Endothelial cell of umbilical vein (primary cell): ENCODE measurements around the gene CDC42BPB.

ENCODE experiments used
- EZH2 ChIP-seq: IDR thresholded peaks from 2 replicates; pipeline ENCODE4 v1.6.1; 2012; ENCODE audit warnings: borderline replicate concordance, low read depth, mild to moderate bottlenecking, moderate library complexity, low read length, inconsistent platforms; ENCODE audit not compliant: severe bottlenecking
- FOS ChIP-seq: IDR thresholded peaks from 2 replicates; pipeline ENCODE4 v1.6.1; 2011; ENCODE audit warnings: mild to moderate bottlenecking, low read length, moderate library complexity, borderline replicate concordance; ENCODE audit not compliant: insufficient read depth
- GATA2 ChIP-seq: IDR thresholded peaks from 2 replicates; pipeline ENCODE4 v1.7.0; 2011; ENCODE audit warnings: low read depth, mild to moderate bottlenecking, moderate library complexity, mixed read lengths, low read length; ENCODE audit not compliant: insufficient read length, insufficient read depth
- JUN ChIP-seq: IDR thresholded peaks from 2 replicates; pipeline ENCODE4 v1.6.1; 2011; ENCODE audit warnings: borderline replicate concordance, low read depth; ENCODE audit not compliant: insufficient read length, insufficient read depth
- MYC ChIP-seq: IDR thresholded peaks from one replicate; pipeline ENCODE4 v1.6.1; 2011; ENCODE audit warnings: mild to moderate bottlenecking, low read depth, low read length
- POLR2A ChIP-seq: IDR thresholded peaks from 2 replicates; pipeline ENCODE4 v1.6.1; 2012; ENCODE audit warnings: low read depth, mild to moderate bottlenecking, control low read depth, low read length
- POLR2AphosphoS5 ChIP-seq: IDR thresholded peaks from 2 replicates; pipeline ENCODE4 v1.6.1; 2012; ENCODE audit warnings: low read depth, mild to moderate bottlenecking, control low read depth, low read length, moderate library complexity; ENCODE audit not compliant: insufficient read depth
- TF ChIP-seq, protein P1 (sequence below), 2 donors: IDR thresholded peaks; 1 replicate in 1 of 2; 2 replicates in 1 of 2; pipeline ENCODE4 v1.5.1; 2011; ENCODE audit warnings: low read length in 2 of 2, mild to moderate bottlenecking in 2 of 2, moderate library complexity in 2 of 2, control low read depth in 1 of 2, inconsistent platforms in 1 of 2, low read depth in 1 of 2; ENCODE audit not compliant: insufficient read depth in 1 of 2; ENCODE audit errors: extremely low read depth in 1 of 2
- TF ChIP-seq, protein P2 (sequence below): IDR thresholded peaks from 2 replicates; pipeline ENCODE4 v1.6.1; 2011; ENCODE audit not compliant: insufficient read depth, insufficient read length

DNA sequence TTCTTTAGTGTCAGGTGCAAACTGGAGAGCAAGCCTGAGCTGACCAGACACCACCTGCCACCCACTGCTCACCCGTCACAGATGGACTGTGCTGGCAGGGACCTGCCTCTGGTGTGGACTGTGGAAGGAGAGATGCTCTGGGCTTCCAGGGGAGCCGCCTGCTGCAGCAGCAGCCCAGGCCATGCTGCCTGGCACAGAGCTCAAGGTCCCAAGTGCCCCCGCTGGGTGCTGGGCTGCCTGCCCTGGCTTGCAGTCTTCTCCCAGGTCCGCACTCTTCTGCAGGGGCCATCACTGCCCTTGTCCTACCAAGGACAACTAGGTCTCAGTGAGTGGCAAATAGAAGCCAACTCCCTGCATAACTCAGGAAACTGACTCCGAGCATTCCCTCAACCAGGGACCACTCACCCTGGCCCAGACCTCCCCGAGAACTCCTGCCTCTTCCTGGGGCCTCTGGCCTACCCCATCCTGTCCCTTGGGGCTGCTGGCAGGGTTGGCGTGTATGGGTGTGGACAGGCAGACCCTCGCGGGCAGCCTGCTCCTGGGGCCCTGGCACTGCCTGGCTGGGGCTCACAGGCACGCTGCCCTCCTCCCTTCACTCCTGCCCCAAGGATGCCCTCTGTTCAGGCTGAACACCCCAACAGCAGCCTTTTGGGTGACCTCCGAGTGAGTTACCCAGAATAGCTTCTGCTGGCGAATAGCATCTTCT is 125.6 kb downstream of the CDC42BPB start:
- TF ChIP-seq, protein P1, sequence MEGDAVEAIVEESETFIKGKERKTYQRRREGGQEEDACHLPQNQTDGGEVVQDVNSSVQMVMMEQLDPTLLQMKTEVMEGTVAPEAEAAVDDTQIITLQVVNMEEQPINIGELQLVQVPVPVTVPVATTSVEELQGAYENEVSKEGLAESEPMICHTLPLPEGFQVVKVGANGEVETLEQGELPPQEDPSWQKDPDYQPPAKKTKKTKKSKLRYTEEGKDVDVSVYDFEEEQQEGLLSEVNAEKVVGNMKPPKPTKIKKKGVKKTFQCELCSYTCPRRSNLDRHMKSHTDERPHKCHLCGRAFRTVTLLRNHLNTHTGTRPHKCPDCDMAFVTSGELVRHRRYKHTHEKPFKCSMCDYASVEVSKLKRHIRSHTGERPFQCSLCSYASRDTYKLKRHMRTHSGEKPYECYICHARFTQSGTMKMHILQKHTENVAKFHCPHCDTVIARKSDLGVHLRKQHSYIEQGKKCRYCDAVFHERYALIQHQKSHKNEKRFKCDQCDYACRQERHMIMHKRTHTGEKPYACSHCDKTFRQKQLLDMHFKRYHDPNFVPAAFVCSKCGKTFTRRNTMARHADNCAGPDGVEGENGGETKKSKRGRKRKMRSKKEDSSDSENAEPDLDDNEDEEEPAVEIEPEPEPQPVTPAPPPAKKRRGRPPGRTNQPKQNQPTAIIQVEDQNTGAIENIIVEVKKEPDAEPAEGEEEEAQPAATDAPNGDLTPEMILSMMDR (IDR thresholded peaks at IDR 0.05; ENCODE audit: extremely low read depth in 1 of 2, insufficient read depth in 1 of 2, low read depth in 1 of 2, low read length in 2 of 2), result no peak
- no peak for TF ChIP-seq POLR2A
- no peak for TF ChIP-seq MYC
- peak; percentile 20 for TF ChIP-seq POLR2AphosphoS5
- no peak for TF ChIP-seq FOS
- TF ChIP-seq EZH2, result no peak
- TF ChIP-seq JUN, result no peak
- TF ChIP-seq, protein P2, sequence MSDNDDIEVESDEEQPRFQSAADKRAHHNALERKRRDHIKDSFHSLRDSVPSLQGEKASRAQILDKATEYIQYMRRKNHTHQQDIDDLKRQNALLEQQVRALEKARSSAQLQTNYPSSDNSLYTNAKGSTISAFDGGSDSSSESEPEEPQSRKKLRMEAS, result no peak
- TF ChIP-seq GATA2, result no peak
